ENCODE measurements around the gene SORBS2. TPM values are rescaled to one million over a fixed set of nuclear protein-coding genes. Genes with fewer than 3 reads are reported as not detected.
A peak's percentile ranks its signal among the peaks of the same experiment; 100 is the strongest.

Gene SORBS2
- total RNA-seq, 1 experiment from 2014 or later: 9.7 TPM

DNA sequence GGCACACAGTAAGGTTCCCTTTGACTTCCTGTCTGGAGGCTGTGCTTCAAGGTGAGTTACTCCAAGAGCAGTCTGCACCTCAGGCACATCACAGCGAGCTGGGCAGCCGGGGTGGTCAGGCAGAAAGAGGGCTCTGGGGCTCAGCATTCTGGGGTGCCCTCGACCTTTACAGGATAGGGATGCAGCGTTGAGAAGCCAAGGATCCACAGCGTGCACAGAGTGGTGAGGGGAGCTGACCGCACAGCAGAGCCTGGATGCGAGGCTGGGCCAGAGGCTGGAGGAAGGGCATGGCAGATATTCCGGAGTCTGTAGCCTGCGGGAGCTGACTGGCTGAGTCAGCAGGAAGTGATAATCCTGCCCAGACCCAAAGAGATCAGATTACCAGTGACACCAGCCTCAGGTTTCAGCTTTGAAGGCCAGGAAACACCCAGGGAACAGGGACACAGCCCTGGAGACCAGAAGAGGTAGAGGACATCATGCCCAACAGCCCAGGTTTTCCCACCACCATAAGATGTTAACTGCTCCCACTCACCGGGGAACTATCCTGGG lies 238.3 kb downstream of the SORBS2 start:
- Mint-ChIP-seq H3K27ac (peak overlapping the region; percentile 54 to 81 (median 81); a peak in 6 of 7 replicates), H3K4me1 (peaks cover 8 to 10% of the 10 kb centered on the region in 2 experiments), H3K4me3 (peak overlapping the region in 1 of 2 experiments; percentile 8; a peak in 2 of 5 replicates), H3K9me3 (no peaks in the 10 kb centered on the region; a peak in 1 of 5 replicates), H3K36me3 (ENCODE audit: insufficient read depth in 1 of 3, low read depth in 3 of 3) (no peaks in the 10 kb centered on the region; a peak in 2 of 7 replicates), H3K27me3 (ENCODE audit: low read depth) (no peaks in the 10 kb centered on the region)
- peaks cover 3% of the 10 kb centered on the region; the same call in 1 of the 2 replicates for H3K4me1 ChIP-seq (ENCODE audit: insufficient read depth, low read length)
- no peaks in the 10 kb centered on the region for H3K27me3 ChIP-seq (ENCODE audit: insufficient read depth, low read length)
- TF ChIP-seq, protein P1, sequence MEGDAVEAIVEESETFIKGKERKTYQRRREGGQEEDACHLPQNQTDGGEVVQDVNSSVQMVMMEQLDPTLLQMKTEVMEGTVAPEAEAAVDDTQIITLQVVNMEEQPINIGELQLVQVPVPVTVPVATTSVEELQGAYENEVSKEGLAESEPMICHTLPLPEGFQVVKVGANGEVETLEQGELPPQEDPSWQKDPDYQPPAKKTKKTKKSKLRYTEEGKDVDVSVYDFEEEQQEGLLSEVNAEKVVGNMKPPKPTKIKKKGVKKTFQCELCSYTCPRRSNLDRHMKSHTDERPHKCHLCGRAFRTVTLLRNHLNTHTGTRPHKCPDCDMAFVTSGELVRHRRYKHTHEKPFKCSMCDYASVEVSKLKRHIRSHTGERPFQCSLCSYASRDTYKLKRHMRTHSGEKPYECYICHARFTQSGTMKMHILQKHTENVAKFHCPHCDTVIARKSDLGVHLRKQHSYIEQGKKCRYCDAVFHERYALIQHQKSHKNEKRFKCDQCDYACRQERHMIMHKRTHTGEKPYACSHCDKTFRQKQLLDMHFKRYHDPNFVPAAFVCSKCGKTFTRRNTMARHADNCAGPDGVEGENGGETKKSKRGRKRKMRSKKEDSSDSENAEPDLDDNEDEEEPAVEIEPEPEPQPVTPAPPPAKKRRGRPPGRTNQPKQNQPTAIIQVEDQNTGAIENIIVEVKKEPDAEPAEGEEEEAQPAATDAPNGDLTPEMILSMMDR (conservative IDR thresholded peaks at IDR 0.05): no peak
- H3K4me2 ChIP-seq (ENCODE audit: insufficient read depth, insufficient read length, low read length): no peak overlapping the region
- no peak overlapping the region for H4K8ac ChIP-seq (replicated peaks; ENCODE audit: insufficient read length, low read depth, low read length)
- no peak overlapping the region for H2BK12ac ChIP-seq (ENCODE audit: insufficient read length, low read depth, low read length)
- H2AFZ ChIP-seq (ENCODE audit: low read length): peak overlapping the region; percentile 17
- no peak overlapping the region for H3T11ph ChIP-seq (ENCODE audit: low read length)
- no CpG with 5 or more reads among the region's 10 CpGs for WGBS (ENCODE audit: extremely low coverage, insufficient read length, low lambda C conversion rate)
- H2BK5ac ChIP-seq (ENCODE audit: insufficient read length, low read length): no peak overlapping the region
- H3K14ac ChIP-seq (ENCODE audit: insufficient read depth, low read length): peak overlapping the region; percentile 33
- no peaks in the 10 kb centered on the region for H4K20me1 ChIP-seq (ENCODE audit: control insufficient read depth, insufficient read depth, insufficient read length)
- no peak overlapping the region for H2AK5ac ChIP-seq (ENCODE audit: insufficient read length, low read length)
- no peaks in the 10 kb centered on the region for H3K79me2 ChIP-seq (ENCODE audit: insufficient read depth, low read length)
- H3K27ac ChIP-seq (ENCODE audit: insufficient read length, low read depth, low read length): no peak overlapping the region
- H3K9me3 ChIP-seq (ENCODE audit: control insufficient read depth, low read depth, low read length): no peaks in the 10 kb centered on the region
- no peak overlapping the region for H2BK15ac ChIP-seq (ENCODE audit: low read depth, low read length)
- no peak overlapping the region for H3K4ac ChIP-seq (ENCODE audit: low read depth, low read length)
- H4K5ac ChIP-seq (ENCODE audit: insufficient read length, low read depth, low read length): no peak overlapping the region
- DNase-seq: peak; percentile 88
- no peak overlapping the region for H2BK120ac ChIP-seq (ENCODE audit: low read depth, low read length, poor library complexity, severe bottlenecking)
- H3K79me1 ChIP-seq (ENCODE audit: insufficient read depth, low read depth, low read length, poor library complexity, severe bottlenecking): no peaks in the 10 kb centered on the region
- H3K56ac ChIP-seq (ENCODE audit: insufficient read length, low read depth, low read length): no peak overlapping the region
- peak overlapping the region; percentile 56 for H3K18ac ChIP-seq (ENCODE audit: insufficient read length, low read depth, low read length)
- H3K9ac ChIP-seq (ENCODE audit: extremely low read depth, insufficient read length, low read length): no peak overlapping the region
- no peak overlapping the region for H4K91ac ChIP-seq (ENCODE audit: insufficient read length, low read depth, low read length)
- H3K23me2 ChIP-seq (ENCODE audit: insufficient read length, low read depth, low read length, poor library complexity, severe bottlenecking): no peaks in the 10 kb centered on the region
- H3K23ac ChIP-seq (ENCODE audit: insufficient read length, low read depth, low read length): no peak overlapping the region
- H2BK20ac ChIP-seq (ENCODE audit: low read depth, low read length, poor library complexity, severe bottlenecking): no peak overlapping the region
